IMR-90 (cell line): ENCODE results near the gene CNOT6. TPM values are rescaled to one million over a fixed set of nuclear protein-coding genes. Genes with fewer than 3 reads are reported as not detected.

Source experiments
- ATAC-seq: fragments of 200-7000 bp; cut with Tn5 transposase; 2 replicates; pipeline ENCODE4 v1.9.1; 2020; ENCODE audit warnings: low read depth, mild to moderate bottlenecking, moderate library complexity
- BruUV-seq: library from RNA; stranded (reverse); fragments of 400-500 nt; replicated peaks from 2 replicates; lab custom pipeline; 2021; lab: Mats Ljungman, UMichigan
- CTCF ChIA-PET: fragments of 300-600 bp; formaldehyde crosslinking; extraction: SDS; loops from one replicate; lab custom pipeline; 2021; ENCODE audit warnings: antibody characterized with exemption; lab: Yijun Ruan, JAX
- POLR2A ChIA-PET: fragments of 300-600 bp; sonication (Branson Sonifier 250); formaldehyde crosslinking; loops from one replicate; lab custom pipeline; 2022; ENCODE audit warnings: antibody characterized with exemption; ENCODE audit not compliant: unreplicated experiment; lab: Charles Lee
- DNase-seq: peaks from one replicate; pipeline ENCODE4 v3.0.0; 2013
- H2AFZ ChIP-seq: replicated peaks from 2 replicates; pipeline ENCODE3; 2013; ENCODE audit warnings: low read length, mild to moderate bottlenecking; ENCODE audit not compliant: poor library complexity
- H2AK5ac ChIP-seq: 2 replicates; pipeline ENCODE4 v1.6.1; 2013; ENCODE audit warnings: low read depth, low read length, inconsistent platforms
- H2AK9ac ChIP-seq: replicated peaks from 2 replicates; pipeline ENCODE3; 2013; ENCODE audit warnings: mild to moderate bottlenecking, low read depth, low read length, moderate library complexity; ENCODE audit not compliant: poor library complexity
- H2BK120ac ChIP-seq: 2 replicates; pipeline ENCODE4 v1.6.1; 2013; ENCODE audit warnings: low read depth, low read length, inconsistent platforms
- H2BK15ac ChIP-seq: 3 replicates; pipeline ENCODE4 v1.6.1; 2013; ENCODE audit warnings: low read depth, low read length, inconsistent platforms
- H2BK20ac ChIP-seq: 2 replicates; pipeline ENCODE4 v1.6.1; 2013; ENCODE audit warnings: low read depth, mild to moderate bottlenecking, inconsistent platforms, low read length, moderate library complexity
- H2BK5ac ChIP-seq: 2 replicates; pipeline ENCODE4 v1.6.1; 2013; ENCODE audit warnings: mild to moderate bottlenecking, low read depth, low read length, inconsistent platforms; ENCODE audit not compliant: poor library complexity, severe bottlenecking
- H3K14ac ChIP-seq: replicated peaks from 2 replicates; pipeline ENCODE4 v1.6.1; 2013; ENCODE audit warnings: low read depth, low read length, inconsistent platforms
- H3K18ac ChIP-seq: 2 replicates; pipeline ENCODE4 v1.6.1; 2013; ENCODE audit warnings: low read depth, low read length, control low read depth
- H3K23ac ChIP-seq: 2 replicates; pipeline ENCODE4 v1.6.1; 2013; ENCODE audit warnings: low read depth, low read length, inconsistent platforms
- H3K27ac ChIP-seq: 2 replicates; pipeline ENCODE4 v1.5.1; 2013; ENCODE audit warnings: mild to moderate bottlenecking, control low read depth, low read length; ENCODE audit not compliant: insufficient read depth
- H3K27me3 ChIP-seq: 2 replicates; pipeline ENCODE4 v1.6.1; 2013; ENCODE audit warnings: low read length; ENCODE audit not compliant: control insufficient read depth, insufficient read depth
- H3K36me3 ChIP-seq: 2 replicates; pipeline ENCODE4 v1.6.1; 2013; ENCODE audit warnings: low read length, mixed read lengths; ENCODE audit not compliant: control insufficient read depth, insufficient read depth
- H3K4ac ChIP-seq: 2 replicates; pipeline ENCODE4 v1.6.1; 2013; ENCODE audit warnings: low read depth, low read length, inconsistent platforms
- H3K4me1 ChIP-seq: 2 replicates; pipeline ENCODE4 v1.6.1; 2013; ENCODE audit warnings: low read length, mixed read lengths; ENCODE audit not compliant: control insufficient read depth, insufficient read depth
- H3K4me2 ChIP-seq: 2 replicates; pipeline ENCODE4 v1.6.1; 2013; ENCODE audit warnings: low read depth, mild to moderate bottlenecking, control low read depth, low read length, moderate library complexity
- H3K4me3 ChIP-seq: 2 replicates; pipeline ENCODE4 v1.5.1; 2013; ENCODE audit warnings: low read depth, mild to moderate bottlenecking, control low read depth, low read length, moderate library complexity; ENCODE audit not compliant: insufficient read depth
- H3K56ac ChIP-seq: 2 replicates; pipeline ENCODE4 v1.6.1; 2013; ENCODE audit warnings: low read length, inconsistent platforms; ENCODE audit not compliant: insufficient read depth; ENCODE audit errors: extremely low read depth
- H3K79me1 ChIP-seq, 2 experiments: 2 replicates each; pipeline ENCODE4 v1.6.1; 2013; ENCODE audit warnings: low read length in 2 of 2, inconsistent platforms in 1 of 2, low read depth in 1 of 2
- H3K9ac ChIP-seq: 2 replicates; pipeline ENCODE4 v1.6.1; 2013; ENCODE audit warnings: low read depth, low read length, control low read depth
- H3K9me1 ChIP-seq: 2 replicates; pipeline ENCODE4 v1.6.1; 2013; ENCODE audit warnings: low read length, inconsistent platforms; ENCODE audit not compliant: insufficient read depth
- H3K9me3 ChIP-seq: 2 replicates; pipeline ENCODE4 v1.6.1; 2013; ENCODE audit warnings: low read length; ENCODE audit not compliant: control insufficient read depth, insufficient read depth
- H4K20me1 ChIP-seq: 2 replicates; pipeline ENCODE4 v1.6.1; 2013; ENCODE audit warnings: low read length, inconsistent platforms; ENCODE audit not compliant: insufficient read depth
- H4K5ac ChIP-seq: 2 replicates; pipeline ENCODE4 v1.6.1; 2013; ENCODE audit warnings: mild to moderate bottlenecking, low read depth, low read length, control low read depth
- H4K8ac ChIP-seq, 2 experiments: 2 replicates each; pipeline ENCODE4 v1.6.1; 2013; ENCODE audit warnings: low read depth in 2 of 2, low read length in 2 of 2, control low read depth in 1 of 2, inconsistent platforms in 1 of 2
- H4K91ac ChIP-seq: 2 replicates; pipeline ENCODE4 v1.6.1; 2013; ENCODE audit warnings: low read depth, low read length, inconsistent platforms; ENCODE audit not compliant: insufficient read depth
- BHLHE40 ChIP-seq: fragments of 150-350 bp; IDR thresholded peaks from 2 replicates; pipeline ENCODE4 v1.6.1; 2016; ENCODE audit warnings: mild to moderate bottlenecking, low read depth, low read length
- CEBPB ChIP-seq: IDR thresholded peaks from 2 replicates; pipeline ENCODE4 v1.6.1; 2012; ENCODE audit warnings: low read depth, low read length, improper control_type of control experiment
- CHD1 ChIP-seq: IDR thresholded peaks from 2 replicates; pipeline ENCODE4 v1.6.1; 2012; ENCODE audit warnings: low read depth, low read length, improper control_type of control experiment
- MAZ ChIP-seq: IDR thresholded peaks from 2 replicates; pipeline ENCODE4 v1.6.1; 2012; ENCODE audit warnings: low read depth, mild to moderate bottlenecking, low read length, improper control_type of control experiment, moderate library complexity, borderline replicate concordance
- MXI1 ChIP-seq: IDR thresholded peaks from 2 replicates; pipeline ENCODE4 v1.6.1; 2012; ENCODE audit warnings: low read depth, mild to moderate bottlenecking, low read length, moderate library complexity, borderline replicate concordance
- NFE2L2 ChIP-seq: fragments of 150-350 bp; IDR thresholded peaks from 2 replicates; pipeline ENCODE4 v1.6.1; 2016; ENCODE audit warnings: low read depth, mild to moderate bottlenecking, low read length
- POLR2A ChIP-seq: IDR thresholded peaks from 2 replicates; pipeline ENCODE4 v1.6.1; 2012; ENCODE audit warnings: mild to moderate bottlenecking, low read depth, low read length
- RAD21 ChIP-seq: IDR thresholded peaks from 2 replicates; pipeline ENCODE4 v1.6.1; 2012; ENCODE audit warnings: low read length, improper control_type of control experiment
- RCOR1 ChIP-seq: IDR thresholded peaks from 2 replicates; pipeline ENCODE4 v1.6.1; 2012; ENCODE audit warnings: mild to moderate bottlenecking, low read length, improper control_type of control experiment; ENCODE audit not compliant: insufficient replicate concordance
- RFX5 ChIP-seq: IDR thresholded peaks from 2 replicates; pipeline ENCODE4 v1.8.0; 2012; ENCODE audit warnings: low read depth, mild to moderate bottlenecking, low read length, moderate library complexity
- WGBS, 2 experiments: methylation state at CpG; one replicate each; pipeline versions ENCODE4 v1.1.5 to v1.1.7; 2013; ENCODE audit warnings: missing lambda C conversion rate in 2 of 2; ENCODE audit not compliant: insufficient read length in 1 of 2; ENCODE audit errors: extremely low coverage in 2 of 2; 5-methylcytosine and 5-hydroxymethylcytosine counted together
- dilution Hi-C: fragments of 300-500 bp; cut with HindIII; formaldehyde crosslinking; loops from one replicate; pipeline ENCODE4 v1.14.3; 2018; ENCODE audit warnings: low sequenced_read_pairs; ENCODE audit not compliant: unreplicated experiment
- in situ Hi-C: fragments of 300-500 bp; cut with MboI; formaldehyde crosslinking; loops from 3 replicates; pipeline ENCODE4 v1.14.3; 2019; ENCODE audit warnings: low sequenced_read_pairs, inconsistent platforms, mixed read lengths
- intact Hi-C: fragments of 100-400 bp; cut with micrococcal nuclease; formaldehyde crosslinking; loops from 2 replicates; pipeline ENCODE4 v1.10.0; 2022
- polyA plus RNA-seq, 3 experiments: library from polyadenylated mRNA; depleted of rRNA; stranded (reverse); fragments of >200 nt; gene quantifications; 2 replicates each; pipeline ENCODE4 v1.2.3, GENCODE V29; 2012; ENCODE audit warnings: low replicate concordance in 1 of 3
- total RNA-seq: library from RNA; depleted of rRNA; stranded (reverse); fragments of >200 nt; gene quantifications from 2 replicates; pipeline ENCODE4 v1.2.3, GENCODE V29; 2012
- TF ChIP-seq, protein P1 (sequence below): conservative IDR thresholded peaks from 2 replicates; pipeline ENCODE4 v1.5.1; 2012; ENCODE audit warnings: mild to moderate bottlenecking, low read depth, low read length, improper control_type of control experiment
- TF ChIP-seq, protein P2 (sequence below): fragments of 150-350 bp; IDR thresholded peaks from 2 replicates; pipeline ENCODE4 v1.6.1; 2017; ENCODE audit warnings: mild to moderate bottlenecking, antibody characterized with exemption, low read length, low read depth

CNOT6 gene
- total and polyA plus RNA-seq, 2 of the 4 experiments (the other 2 are of a cell fraction): 9.7 to 10.8 TPM

DNA sequence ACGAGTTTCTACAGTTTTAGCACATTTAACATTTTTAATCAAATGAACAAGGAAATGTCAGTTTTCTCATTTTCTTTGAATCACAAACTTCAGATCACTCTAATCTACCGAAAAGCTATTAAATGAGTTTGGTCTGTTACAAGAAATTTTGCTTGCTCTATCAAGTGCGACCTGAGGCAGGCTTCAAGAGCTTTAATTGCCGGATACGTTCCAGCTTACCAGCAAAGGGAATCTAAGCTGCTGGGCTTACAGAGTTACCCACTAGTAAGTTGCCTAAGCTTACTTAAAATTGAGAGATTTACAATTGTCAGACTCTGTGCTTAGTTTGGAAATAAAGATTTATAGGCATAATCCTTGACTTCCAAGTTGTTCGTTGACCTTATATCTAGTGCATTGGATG is 86.5 kb downstream of the CNOT6 start:
- no peak for DNase-seq
- Histone ChIP-seq H2AK5ac (no peak overlapping the region), H3K9me1 (no peaks in the 10 kb centered on the region), H4K20me1 (no peaks in the 10 kb centered on the region; the same call in 1 of the 2 replicates), H3K27me3 (no peaks in the 10 kb centered on the region), H4K5ac (no peak overlapping the region), H2BK15ac (no peak overlapping the region), H3K79me1 (0 out of 4 replicates have a peak, but pooled peaks cover 0 to 3% of the 10 kb centered on the region in 2 experiments), H3K14ac (no peak overlapping the region), H3K27ac (no peak overlapping the region), H4K8ac (no peak overlapping the region), H3K56ac (no peak overlapping the region), H3K4me2 (no peak overlapping the region), H3K4me1 (no peaks in the 10 kb centered on the region), H2BK120ac (no peak overlapping the region), H4K91ac (no peak overlapping the region), H3K23ac (no peak overlapping the region), H2BK5ac (no peak overlapping the region), H3K36me3 (peaks cover 4% of the 10 kb centered on the region), H2AK9ac (no peak overlapping the region), H2AFZ (no peak overlapping the region), H3K4ac (no peak overlapping the region), H3K9me3 (no peaks in the 10 kb centered on the region), H2BK20ac (no peak overlapping the region), H3K9ac (no peak overlapping the region), H3K4me3 (no peak overlapping the region), H3K18ac (no peak overlapping the region)
- dilution Hi-C loops (no loop called here), in situ Hi-C loops (no loop called here), intact Hi-C loops (no loop called here)
- 100% methylated on average over 1 of the region's 6 CpGs; no CpG with 5 or more reads in 1 of the 2 experiments for WGBS, 2 experiments
- no peak for ATAC-seq
- ChIA-PET CTCF (no interaction called here), POLR2A (no interaction called here)
- no peak for TF ChIP-seq RFX5
- TF ChIP-seq BHLHE40: no peak
- no peak for TF ChIP-seq CHD1
- no peak for TF ChIP-seq NFE2L2
- TF ChIP-seq POLR2A: no peak
- no peak for TF ChIP-seq MXI1
- TF ChIP-seq CEBPB: no peak
- TF ChIP-seq RAD21: no peak
- TF ChIP-seq MAZ: no peak
- TF ChIP-seq RCOR1: no peak
- TF ChIP-seq, protein P1, sequence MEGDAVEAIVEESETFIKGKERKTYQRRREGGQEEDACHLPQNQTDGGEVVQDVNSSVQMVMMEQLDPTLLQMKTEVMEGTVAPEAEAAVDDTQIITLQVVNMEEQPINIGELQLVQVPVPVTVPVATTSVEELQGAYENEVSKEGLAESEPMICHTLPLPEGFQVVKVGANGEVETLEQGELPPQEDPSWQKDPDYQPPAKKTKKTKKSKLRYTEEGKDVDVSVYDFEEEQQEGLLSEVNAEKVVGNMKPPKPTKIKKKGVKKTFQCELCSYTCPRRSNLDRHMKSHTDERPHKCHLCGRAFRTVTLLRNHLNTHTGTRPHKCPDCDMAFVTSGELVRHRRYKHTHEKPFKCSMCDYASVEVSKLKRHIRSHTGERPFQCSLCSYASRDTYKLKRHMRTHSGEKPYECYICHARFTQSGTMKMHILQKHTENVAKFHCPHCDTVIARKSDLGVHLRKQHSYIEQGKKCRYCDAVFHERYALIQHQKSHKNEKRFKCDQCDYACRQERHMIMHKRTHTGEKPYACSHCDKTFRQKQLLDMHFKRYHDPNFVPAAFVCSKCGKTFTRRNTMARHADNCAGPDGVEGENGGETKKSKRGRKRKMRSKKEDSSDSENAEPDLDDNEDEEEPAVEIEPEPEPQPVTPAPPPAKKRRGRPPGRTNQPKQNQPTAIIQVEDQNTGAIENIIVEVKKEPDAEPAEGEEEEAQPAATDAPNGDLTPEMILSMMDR: no peak
- TF ChIP-seq, protein P2, sequence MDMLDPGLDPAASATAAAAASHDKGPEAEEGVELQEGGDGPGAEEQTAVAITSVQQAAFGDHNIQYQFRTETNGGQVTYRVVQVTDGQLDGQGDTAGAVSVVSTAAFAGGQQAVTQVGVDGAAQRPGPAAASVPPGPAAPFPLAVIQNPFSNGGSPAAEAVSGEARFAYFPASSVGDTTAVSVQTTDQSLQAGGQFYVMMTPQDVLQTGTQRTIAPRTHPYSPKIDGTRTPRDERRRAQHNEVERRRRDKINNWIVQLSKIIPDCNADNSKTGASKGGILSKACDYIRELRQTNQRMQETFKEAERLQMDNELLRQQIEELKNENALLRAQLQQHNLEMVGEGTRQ: no peak
- BruUV-seq: no TSS peak
